Astrocyte (in vitro differentiated cells and primary cell): ENCODE measurements around the gene SSH2. TPM values are rescaled to one million over a fixed set of nuclear protein-coding genes. Genes with fewer than 3 reads are reported as not detected.

Experiments
- DNase-seq: peaks from one replicate; pipeline ENCODE4 v3.0.0-alpha.2; 2010; ENCODE audit warnings: low read depth
- FAIRE-seq: peaks from 2 replicates; lab custom pipeline; 2011; peaks lifted over from hg19 to GRCh38; lab: Jason Lieb, UNC
- H2AFZ ChIP-seq: 2 replicates; pipeline ENCODE4 v1.6.0; 2012; ENCODE audit warnings: low read depth, low read length, inconsistent platforms
- H3K27ac ChIP-seq: 2 replicates; pipeline ENCODE4 v1.5.1; 2011; ENCODE audit warnings: low read depth, low read length, inconsistent platforms
- H3K27me3 ChIP-seq: 2 replicates; pipeline ENCODE4 v1.6.0; 2011; ENCODE audit warnings: low read length, inconsistent platforms; ENCODE audit not compliant: insufficient read depth
- H3K36me3 ChIP-seq: 2 replicates; pipeline ENCODE4 v1.5.1; 2011; ENCODE audit warnings: low read length, inconsistent platforms; ENCODE audit not compliant: insufficient read depth
- H3K4me1 ChIP-seq: 2 replicates; pipeline ENCODE4 v1.5.1; 2011; ENCODE audit warnings: low read length, inconsistent platforms; ENCODE audit not compliant: insufficient read depth
- H3K4me2 ChIP-seq: 2 replicates; pipeline ENCODE4 v1.6.0; 2012; ENCODE audit warnings: low read length, inconsistent platforms
- H3K4me3 ChIP-seq: 2 replicates; pipeline ENCODE4 v1.5.1; 2011; ENCODE audit warnings: low read depth, mild to moderate bottlenecking, low read length, inconsistent platforms; ENCODE audit not compliant: insufficient read depth
- H3K79me2 ChIP-seq: 2 replicates; pipeline ENCODE4 v1.6.0; 2012; ENCODE audit warnings: mild to moderate bottlenecking, low read length, inconsistent platforms; ENCODE audit not compliant: insufficient read depth
- H3K9ac ChIP-seq: 2 replicates; pipeline ENCODE4 v1.6.0; 2012; ENCODE audit warnings: mild to moderate bottlenecking, low read length, inconsistent platforms
- H3K9me3 ChIP-seq: 2 replicates; pipeline ENCODE4 v1.5.1; 2012; ENCODE audit warnings: low read depth, mild to moderate bottlenecking, low read length, inconsistent platforms; ENCODE audit not compliant: insufficient read depth
- H4K20me1 ChIP-seq: 2 replicates; pipeline ENCODE4 v1.6.0; 2012; ENCODE audit warnings: low read length, inconsistent platforms; ENCODE audit not compliant: insufficient read depth
- H3K27ac Mint-ChIP-seq: one replicate; pipeline ENCODE4 v1.8.0; 2021; ENCODE audit warnings: mild to moderate bottlenecking, mixed read lengths; ENCODE audit not compliant: unreplicated experiment
- H3K27me3 Mint-ChIP-seq: one replicate; pipeline ENCODE4 v1.8.0; 2021; ENCODE audit warnings: low read depth, mixed read lengths; ENCODE audit not compliant: unreplicated experiment
- H3K36me3 Mint-ChIP-seq: one replicate; pipeline ENCODE4 v1.8.0; 2021; ENCODE audit warnings: low read depth, mixed read lengths; ENCODE audit not compliant: unreplicated experiment
- H3K4me1 Mint-ChIP-seq: one replicate; pipeline ENCODE4 v1.8.0; 2021; ENCODE audit warnings: low read depth, mixed read lengths; ENCODE audit not compliant: unreplicated experiment
- H3K4me3 Mint-ChIP-seq: one replicate; pipeline ENCODE4 v1.8.0; 2021; ENCODE audit warnings: mild to moderate bottlenecking, moderate library complexity, mixed read lengths; ENCODE audit not compliant: unreplicated experiment
- H3K9me3 Mint-ChIP-seq: one replicate; pipeline ENCODE4 v1.8.0; 2021; ENCODE audit warnings: mild to moderate bottlenecking, mixed read lengths; ENCODE audit not compliant: unreplicated experiment
- EZH2 ChIP-seq: IDR thresholded peaks from 2 replicates; pipeline ENCODE4 v1.6.1; 2012; ENCODE audit warnings: mild to moderate bottlenecking, low read length, inconsistent platforms; ENCODE audit not compliant: insufficient read depth
- total RNA-seq: library from RNA; stranded (reverse); gene quantifications from 2 replicates; pipeline ENCODE4 v1.2.1, GENCODE V29; 2021
- TF ChIP-seq, protein P1 (sequence below): IDR thresholded peaks from 2 replicates; pipeline ENCODE4 v1.5.1; 2011; ENCODE audit warnings: low read depth, mild to moderate bottlenecking, inconsistent platforms, low read length, moderate library complexity; ENCODE audit not compliant: insufficient read depth

SSH2 gene
- total RNA-seq, 1 donor from 2014 or later: 31.1 TPM

DNA sequence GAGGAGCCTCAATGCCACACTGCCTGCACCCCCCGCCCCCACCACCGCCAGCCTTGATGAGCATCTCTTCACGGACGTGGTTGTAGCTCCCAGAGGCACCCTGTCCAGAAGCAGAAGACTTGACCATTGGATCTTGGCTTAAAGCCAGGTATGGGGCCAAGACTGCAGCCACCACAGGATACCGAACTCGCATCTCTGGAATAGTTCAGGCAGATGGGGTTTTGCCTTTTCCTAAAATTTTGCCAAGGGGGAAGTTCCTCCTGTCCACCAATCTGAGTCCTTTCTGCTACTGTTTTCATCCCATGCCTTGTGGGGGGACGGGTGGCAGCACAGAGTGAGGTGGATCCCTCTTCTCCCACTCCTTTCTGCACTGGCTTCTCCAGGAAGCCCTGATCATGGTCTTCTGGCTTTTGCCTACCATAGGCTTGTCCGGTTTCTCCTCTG, 308.3 kb downstream of the SSH2 start:
- Histone ChIP-seq H3K27ac (no peak overlapping the region), H4K20me1 (peaks cover 8% of the 10 kb centered on the region), H3K9ac (no peak overlapping the region), H3K4me3 (no peak overlapping the region), H3K79me2 (no peaks in the 10 kb centered on the region), H3K4me1 (peaks cover 18% of the 10 kb centered on the region), H3K36me3 (no peaks in the 10 kb centered on the region), H3K4me2 (peak overlapping the region; percentile 80), H3K27me3 (peaks cover under 1% of the 10 kb centered on the region), H2AFZ (no peak overlapping the region), H3K9me3 (no peaks in the 10 kb centered on the region)
- TF ChIP-seq, protein P1, sequence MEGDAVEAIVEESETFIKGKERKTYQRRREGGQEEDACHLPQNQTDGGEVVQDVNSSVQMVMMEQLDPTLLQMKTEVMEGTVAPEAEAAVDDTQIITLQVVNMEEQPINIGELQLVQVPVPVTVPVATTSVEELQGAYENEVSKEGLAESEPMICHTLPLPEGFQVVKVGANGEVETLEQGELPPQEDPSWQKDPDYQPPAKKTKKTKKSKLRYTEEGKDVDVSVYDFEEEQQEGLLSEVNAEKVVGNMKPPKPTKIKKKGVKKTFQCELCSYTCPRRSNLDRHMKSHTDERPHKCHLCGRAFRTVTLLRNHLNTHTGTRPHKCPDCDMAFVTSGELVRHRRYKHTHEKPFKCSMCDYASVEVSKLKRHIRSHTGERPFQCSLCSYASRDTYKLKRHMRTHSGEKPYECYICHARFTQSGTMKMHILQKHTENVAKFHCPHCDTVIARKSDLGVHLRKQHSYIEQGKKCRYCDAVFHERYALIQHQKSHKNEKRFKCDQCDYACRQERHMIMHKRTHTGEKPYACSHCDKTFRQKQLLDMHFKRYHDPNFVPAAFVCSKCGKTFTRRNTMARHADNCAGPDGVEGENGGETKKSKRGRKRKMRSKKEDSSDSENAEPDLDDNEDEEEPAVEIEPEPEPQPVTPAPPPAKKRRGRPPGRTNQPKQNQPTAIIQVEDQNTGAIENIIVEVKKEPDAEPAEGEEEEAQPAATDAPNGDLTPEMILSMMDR: no peak
- TF ChIP-seq EZH2: no peak
- Mint-ChIP-seq H3K27ac (peak overlapping the region; percentile 26), H3K4me1 (peaks cover 16% of the 10 kb centered on the region), H3K27me3 (peaks cover 4% of the 10 kb centered on the region), H3K36me3 (no peaks in the 10 kb centered on the region), H3K4me3 (peak overlapping the region; percentile 83), H3K9me3 (no peaks in the 10 kb centered on the region)
- DNase-seq (no peak), FAIRE-seq (no peak)

GRCh38 chr17:29620779-29621500, 309.1 kb downstream of the SSH2 start:
- Histone ChIP-seq H3K27me3 (peaks cover 9% of the 10 kb centered on the region), H3K4me3 (no peak overlapping the region), H4K20me1 (peaks cover 13% of the 10 kb centered on the region), H3K79me2 (no peaks in the 10 kb centered on the region), H3K4me2 (no peak overlapping the region), H3K9ac (no peak overlapping the region), H3K27ac (no peak overlapping the region), H3K9me3 (no peaks in the 10 kb centered on the region), H2AFZ (no peak overlapping the region), H3K4me1 (peaks cover 22% of the 10 kb centered on the region), H3K36me3 (no peaks in the 10 kb centered on the region)
- Mint-ChIP-seq H3K4me1 (peaks cover 16% of the 10 kb centered on the region), H3K9me3 (no peaks in the 10 kb centered on the region), H3K27ac (no peak overlapping the region), H3K27me3 (peaks cover 6% of the 10 kb centered on the region), H3K36me3 (no peaks in the 10 kb centered on the region), H3K4me3 (peak overlapping the region; percentile 27)
- no peak for TF ChIP-seq EZH2
- TF ChIP-seq, protein P1: no peak
- no peak for FAIRE-seq
- DNase-seq: no peak

- Histone ChIP-seq H3K9me3 (no peaks in the 10 kb centered on the region), H3K9ac (no peak overlapping the region), H3K79me2 (no peaks in the 10 kb centered on the region), H3K27me3 (peaks cover 10% of the 10 kb centered on the region), H3K4me1 (peaks cover 29% of the 10 kb centered on the region), H3K36me3 (no peaks in the 10 kb centered on the region), H4K20me1 (peaks cover 13% of the 10 kb centered on the region), H3K4me3 (no peak overlapping the region), H2AFZ (no peak overlapping the region), H3K27ac (no peak overlapping the region), H3K4me2 (no peak overlapping the region)
- FAIRE-seq (no peak), DNase-seq (no peak)
- Mint-ChIP-seq H3K4me1 (peaks cover 16% of the 10 kb centered on the region), H3K4me3 (no peak overlapping the region), H3K36me3 (no peaks in the 10 kb centered on the region), H3K27me3 (peaks cover 6% of the 10 kb centered on the region), H3K27ac (no peak overlapping the region), H3K9me3 (no peaks in the 10 kb centered on the region)
- TF ChIP-seq, protein P1: no peak
- no peak for TF ChIP-seq EZH2
Observed at GRCh38 chr17:29620271-29620670, 309.8 kb downstream of the SSH2 start.
